CD4-positive, alpha-beta T cell (primary cell): ENCODE measurements around the gene NAV2. TPM values are rescaled to one million over a fixed set of nuclear protein-coding genes. Genes with fewer than 3 reads are reported as not detected.

Experiments
- ATAC-seq: fragments of 200-7000 bp; cut with Tn5 transposase; one replicate; pipeline ENCODE4 v1.10.0; 2022; ENCODE audit warnings: mild to moderate bottlenecking; ENCODE audit not compliant: poor library complexity
- CTCF ChIA-PET: fragments of 350-600 bp; sonication (Branson Sonifier 250); formaldehyde crosslinking; loops from one replicate; lab custom pipeline; 2021; ENCODE audit warnings: antibody characterized with exemption, inconsistent platforms; lab: Charles Lee
- POLR2A ChIA-PET: fragments of 350-600 bp; sonication (Branson Sonifier 250); formaldehyde crosslinking; loops from one replicate; lab custom pipeline; 2021; ENCODE audit warnings: antibody characterized with exemption, inconsistent platforms; lab: Charles Lee
- DNase-seq, 14 experiments: peaks; one replicate each; pipeline ENCODE4 v3.0.0-alpha.2; 2013 to 2020; ENCODE audit warnings: mixed read lengths in 2 of 14
- H3K27ac ChIP-seq, 2 donors: one replicate each; pipeline versions ENCODE4 v1.5.1 to v1.7.0; 2013; ENCODE audit warnings: low read length in 2 of 2, low read depth in 1 of 2, mild to moderate bottlenecking in 1 of 2
- H3K27me3 ChIP-seq, 2 experiments: 1 replicate in 1 of 2; 2 replicates in 1 of 2; pipeline versions ENCODE4 v1.6.1 to v1.7.0; 2013; ENCODE audit warnings: low read length in 2 of 2, control low read depth in 1 of 2, mild to moderate bottlenecking in 1 of 2, moderate library complexity in 1 of 2; ENCODE audit not compliant: insufficient read depth in 2 of 2, control insufficient read depth in 1 of 2
- H3K36me3 ChIP-seq: one replicate; pipeline ENCODE4 v1.6.1; 2013; ENCODE audit warnings: low read length, control low read depth; ENCODE audit not compliant: insufficient read depth
- H3K4me1 ChIP-seq: one replicate; pipeline ENCODE4 v1.6.1; 2013; ENCODE audit warnings: low read length, control low read depth; ENCODE audit not compliant: insufficient read depth
- H3K4me3 ChIP-seq: one replicate; pipeline ENCODE4 v1.5.1; 2013; ENCODE audit warnings: mild to moderate bottlenecking, low read length, moderate library complexity
- H3K9me3 ChIP-seq, 2 experiments: 1 replicate in 1 of 2; 2 replicates in 1 of 2; pipeline versions ENCODE4 v1.6.1 to v1.7.0; 2013; ENCODE audit warnings: low read length in 2 of 2, mild to moderate bottlenecking in 2 of 2, control low read depth in 1 of 2, moderate library complexity in 1 of 2; ENCODE audit not compliant: control insufficient read depth in 1 of 2, insufficient read depth in 1 of 2
- H3K27ac Mint-ChIP-seq: one replicate; pipeline ENCODE4 v1.8.0; 2020; ENCODE audit warnings: mixed read lengths
- H3K27me3 Mint-ChIP-seq: one replicate; pipeline ENCODE4 v1.8.0; 2021; ENCODE audit warnings: mixed read lengths
- H3K36me3 Mint-ChIP-seq: one replicate; pipeline ENCODE4 v1.8.0; 2021; ENCODE audit warnings: low read depth, mixed read lengths
- H3K4me1 Mint-ChIP-seq: one replicate; pipeline ENCODE4 v1.8.0; 2021; ENCODE audit warnings: low read depth, mixed read lengths
- H3K4me3 Mint-ChIP-seq: one replicate; pipeline ENCODE4 v1.8.0; 2020; ENCODE audit warnings: mild to moderate bottlenecking, mixed read lengths
- H3K9me3 Mint-ChIP-seq: one replicate; pipeline ENCODE4 v1.8.0; 2020; ENCODE audit warnings: mixed read lengths
- intact Hi-C, 2 experiments: fragments of 100-400 bp; cut with DNase I in 1 of 2; cut with micrococcal nuclease in 1 of 2; formaldehyde crosslinking; loops; one replicate each; pipeline versions ENCODE4 v1.15.1 to v1.9.0; 2023 to 2025; cut with DNase I, micrococcal nuclease
- total RNA-seq, 174 experiments: library from RNA in 2 of 174; stranded (reverse) in 2 of 174; gene quantifications; one replicate each; pipeline ENCODE4 v1.2.3 and lab custom pipeline; 2021 to 2026
- TF ChIP-seq, protein P1 (sequence below): fragments of 200-600 bp; IDR thresholded peaks from one replicate; pipeline ENCODE4 v1.8.0; 2022; ENCODE audit warnings: antibody characterized with exemption, mild to moderate bottlenecking

NAV2 gene
- total RNA-seq, 2 experiments from 2014 or later: 0.55 to 0.64 TPM

DNA sequence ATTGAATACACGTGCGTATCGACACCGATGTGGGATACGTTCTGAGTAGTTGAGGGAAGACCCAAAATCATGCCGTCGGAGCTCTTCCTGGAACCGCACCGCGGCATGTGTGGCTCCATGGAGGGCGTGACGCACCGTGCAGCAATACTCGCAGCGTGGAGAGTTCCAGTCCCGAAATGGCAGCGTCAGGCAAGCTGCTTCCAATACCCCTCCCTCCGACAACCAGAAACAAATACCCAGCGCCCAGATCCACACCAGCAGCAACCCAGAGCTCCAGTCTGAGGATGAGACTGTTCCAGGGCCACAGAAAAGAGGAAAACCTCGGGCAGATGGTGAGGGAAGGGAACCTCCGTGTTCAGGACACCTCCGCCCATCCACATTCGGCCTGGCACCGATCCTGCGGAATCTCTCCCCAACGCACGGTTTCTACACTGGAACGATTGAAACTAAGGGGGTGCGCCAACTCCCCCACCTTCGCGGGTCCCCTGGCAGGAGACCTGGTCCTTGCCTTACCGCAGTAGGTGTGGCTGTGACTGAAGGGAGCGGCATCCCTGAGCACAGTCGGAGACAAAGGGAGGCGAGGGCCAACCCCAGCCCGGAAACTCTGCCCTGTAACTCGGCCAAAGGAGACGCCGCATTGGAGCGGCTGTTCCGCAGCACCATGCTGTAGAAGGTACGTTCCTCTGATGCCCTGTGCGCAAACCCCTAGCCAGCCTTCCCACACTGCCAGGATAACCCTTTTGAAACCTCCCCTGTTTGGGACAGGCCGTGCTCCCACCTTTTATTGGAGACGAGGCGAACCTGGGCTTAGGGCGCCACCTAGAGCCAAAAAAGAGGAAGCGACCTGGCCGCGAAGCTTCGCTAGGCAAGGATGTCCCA lies 419.4 kb downstream of the NAV2 start:
- Mint-ChIP-seq H3K27me3 (peaks cover 52% of the 10 kb centered on the region), H3K4me3 (peak overlapping the region; percentile 70), H3K4me1 (peaks cover 5% of the 10 kb centered on the region), H3K9me3 (no peaks in the 10 kb centered on the region), H3K27ac (no peak overlapping the region), H3K36me3 (no peaks in the 10 kb centered on the region)
- peaks cover 12% of the 10 kb centered on the region for H3K4me1 ChIP-seq
- H3K36me3 ChIP-seq: no peaks in the 10 kb centered on the region
- ATAC-seq: peak; percentile 39
- ChIA-PET CTCF (interaction anchor here (1.0 to 3.0 kb wide), 5 partner anchors 18 to 222 kb away, joined by 3 to 18 read pairs (median 4); no protein-coding TSS in a partner anchor), POLR2A (interaction anchor here (1.5 kb wide), 1 partner anchor 25 kb away, joined by 4 read pairs; no protein-coding TSS in a partner anchor)
- H3K27me3 ChIP-seq: peaks cover 6 to 15% of the 10 kb centered on the region in 2 experiments
- peak overlapping the region; percentile 61 for H3K4me3 ChIP-seq
- intact Hi-C loops: no loop called here
- TF ChIP-seq, protein P1, sequence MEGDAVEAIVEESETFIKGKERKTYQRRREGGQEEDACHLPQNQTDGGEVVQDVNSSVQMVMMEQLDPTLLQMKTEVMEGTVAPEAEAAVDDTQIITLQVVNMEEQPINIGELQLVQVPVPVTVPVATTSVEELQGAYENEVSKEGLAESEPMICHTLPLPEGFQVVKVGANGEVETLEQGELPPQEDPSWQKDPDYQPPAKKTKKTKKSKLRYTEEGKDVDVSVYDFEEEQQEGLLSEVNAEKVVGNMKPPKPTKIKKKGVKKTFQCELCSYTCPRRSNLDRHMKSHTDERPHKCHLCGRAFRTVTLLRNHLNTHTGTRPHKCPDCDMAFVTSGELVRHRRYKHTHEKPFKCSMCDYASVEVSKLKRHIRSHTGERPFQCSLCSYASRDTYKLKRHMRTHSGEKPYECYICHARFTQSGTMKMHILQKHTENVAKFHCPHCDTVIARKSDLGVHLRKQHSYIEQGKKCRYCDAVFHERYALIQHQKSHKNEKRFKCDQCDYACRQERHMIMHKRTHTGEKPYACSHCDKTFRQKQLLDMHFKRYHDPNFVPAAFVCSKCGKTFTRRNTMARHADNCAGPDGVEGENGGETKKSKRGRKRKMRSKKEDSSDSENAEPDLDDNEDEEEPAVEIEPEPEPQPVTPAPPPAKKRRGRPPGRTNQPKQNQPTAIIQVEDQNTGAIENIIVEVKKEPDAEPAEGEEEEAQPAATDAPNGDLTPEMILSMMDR: peak; percentile 82
- DNase-seq: peak in 13 of 14 experiments; percentile 9 to 69 (median 28)
- no peak overlapping the region for H3K27ac ChIP-seq
- H3K9me3 ChIP-seq: no peaks in the 10 kb centered on the region

DNA sequence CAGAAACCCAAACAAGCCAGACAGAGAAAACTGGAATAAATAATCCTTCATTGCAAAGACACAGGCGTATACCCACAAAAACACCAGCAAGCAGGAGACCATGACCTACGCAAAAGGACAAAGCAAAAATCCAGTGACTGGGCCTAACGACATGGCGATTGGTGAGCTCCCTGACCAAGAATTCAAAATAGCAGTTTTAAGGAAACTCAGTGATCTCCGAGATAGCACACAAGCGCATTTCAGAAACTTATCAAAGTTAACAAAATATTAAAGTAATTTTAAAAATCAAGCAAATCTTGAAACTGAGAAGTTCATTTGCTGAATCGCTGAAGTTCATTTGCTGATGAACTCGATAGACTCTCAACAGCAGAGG lies 420.0 kb downstream of the NAV2 start:
- TF ChIP-seq, protein P1: peak; percentile 42
- DNase-seq (no peak), ATAC-seq (no peak)
- H3K4me3 ChIP-seq: peak overlapping the region; percentile 61
- Mint-ChIP-seq H3K27me3 (peaks cover 52% of the 10 kb centered on the region), H3K4me3 (peak overlapping the region; percentile 70), H3K9me3 (no peaks in the 10 kb centered on the region), H3K36me3 (no peaks in the 10 kb centered on the region), H3K27ac (no peak overlapping the region), H3K4me1 (peaks cover 5% of the 10 kb centered on the region)
- CTCF ChIA-PET: interaction anchor here (0.5 to 3.0 kb wide), 6 partner anchors 17 to 222 kb away, joined by 3 to 18 read pairs (median 4); no protein-coding TSS in a partner anchor
- peaks cover 6 to 15% of the 10 kb centered on the region in 2 experiments for H3K27me3 ChIP-seq
- H3K27ac ChIP-seq: no peak overlapping the region
- H3K9me3 ChIP-seq: no peaks in the 10 kb centered on the region
- POLR2A ChIA-PET: interaction anchor here (1.5 kb wide), 1 partner anchor 24 kb away, joined by 4 read pairs; no protein-coding TSS in a partner anchor
- H3K36me3 ChIP-seq: no peaks in the 10 kb centered on the region
- peaks cover 12% of the 10 kb centered on the region for H3K4me1 ChIP-seq
- intact Hi-C loops: no loop called here

DNA sequence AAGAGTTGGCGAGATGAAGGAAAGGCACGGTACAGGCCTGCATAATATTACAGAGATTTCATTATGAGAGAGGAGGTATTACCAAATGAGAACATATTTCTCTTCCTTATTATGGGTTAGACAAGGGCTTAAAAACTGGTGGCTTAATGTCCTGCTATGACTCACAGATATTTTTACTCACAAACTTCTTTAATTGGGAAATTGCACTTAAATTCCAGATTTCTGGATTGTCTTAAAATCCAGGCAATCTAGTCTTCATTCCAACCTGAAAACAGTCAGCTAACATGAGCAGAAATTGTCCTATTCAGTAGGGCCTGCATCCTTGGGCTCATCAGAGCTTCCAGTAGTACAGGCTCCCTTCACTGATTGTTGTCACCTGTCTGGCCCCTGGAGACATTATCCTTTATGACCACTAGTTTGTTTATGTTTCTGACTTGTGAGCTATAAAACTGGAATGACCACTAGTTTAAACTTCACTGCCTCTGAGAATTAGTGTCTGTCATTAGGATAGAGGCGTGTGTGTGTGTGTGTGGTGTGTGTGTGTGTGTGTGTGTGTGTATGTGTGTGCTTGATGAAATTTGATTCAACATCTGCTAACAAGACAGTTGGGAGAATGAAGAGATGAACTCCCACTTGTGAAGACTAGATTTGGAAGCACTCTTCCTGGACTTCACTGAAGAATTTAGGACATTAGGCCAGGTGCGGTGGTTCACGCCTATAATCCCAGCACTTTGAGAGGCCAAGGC lies 422.5 kb downstream of the NAV2 start:
- H3K27ac ChIP-seq: no peak overlapping the region
- Mint-ChIP-seq H3K9me3 (no peaks in the 10 kb centered on the region), H3K27ac (no peak overlapping the region), H3K4me1 (peaks cover 5% of the 10 kb centered on the region), H3K27me3 (peaks cover 64% of the 10 kb centered on the region), H3K4me3 (no peak overlapping the region), H3K36me3 (no peaks in the 10 kb centered on the region)
- no peaks in the 10 kb centered on the region for H3K36me3 ChIP-seq
- POLR2A ChIA-PET: no interaction called here
- no peak for ATAC-seq
- CTCF ChIA-PET: no interaction called here
- no peak overlapping the region for H3K4me3 ChIP-seq
- peaks cover 21% of the 10 kb centered on the region in 2 experiments for H3K27me3 ChIP-seq
- TF ChIP-seq, protein P1: no peak
- H3K4me1 ChIP-seq: peaks cover 12% of the 10 kb centered on the region
- intact Hi-C loops: no loop called here
- DNase-seq: no peak
- H3K9me3 ChIP-seq: no peaks in the 10 kb centered on the region
